GM18870 (cell line): ENCODE measurements around the gene STK32C.
"Not testable (repeated sequence)": the region's sequence is repeated elsewhere in the genome, so short reads cannot be mapped to it uniquely, and the experiment has no call there.

Experiments used
- ATAC-seq: cut with Tn5 transposase; IDR thresholded peaks from one replicate; pipeline ENCODE4 v1.9.1; 2021; ENCODE audit warnings: moderate library complexity; ENCODE audit not compliant: unreplicated experiment

The STK32C gene

GRCh38 chr10:132160834-132161622 is 146.7 kb downstream of the STK32C start:
- not testable (repeated sequence) for ATAC-seq

GRCh38 chr10:132160231-132160630 is 147.5 kb downstream of the STK32C start:
- not testable (repeated sequence) for ATAC-seq

GRCh38 chr10:132159302-132160230 is 148.2 kb downstream of the STK32C start:
- ATAC-seq: not testable (repeated sequence)

- no peak for ATAC-seq
These were observed 148.9 kb downstream of the STK32C start for GRCh38 chr10:132158823-132159222.

- no peak for ATAC-seq
These were observed 149.5 kb downstream of the STK32C start for GRCh38 chr10:132158122-132158741.
